ENCODE data around the gene HMGCR. TPM values are rescaled to one million over a fixed set of nuclear protein-coding genes. Genes with fewer than 3 reads are reported as not detected.
"Not testable (repeated sequence)": the region's sequence is repeated elsewhere in the genome, so short reads cannot be mapped to it uniquely, and the experiment has no call there.

Gene HMGCR
- total and polyA plus RNA-seq, 2 experiments from 2014 or later: 72.2 to 331 TPM

DNA sequence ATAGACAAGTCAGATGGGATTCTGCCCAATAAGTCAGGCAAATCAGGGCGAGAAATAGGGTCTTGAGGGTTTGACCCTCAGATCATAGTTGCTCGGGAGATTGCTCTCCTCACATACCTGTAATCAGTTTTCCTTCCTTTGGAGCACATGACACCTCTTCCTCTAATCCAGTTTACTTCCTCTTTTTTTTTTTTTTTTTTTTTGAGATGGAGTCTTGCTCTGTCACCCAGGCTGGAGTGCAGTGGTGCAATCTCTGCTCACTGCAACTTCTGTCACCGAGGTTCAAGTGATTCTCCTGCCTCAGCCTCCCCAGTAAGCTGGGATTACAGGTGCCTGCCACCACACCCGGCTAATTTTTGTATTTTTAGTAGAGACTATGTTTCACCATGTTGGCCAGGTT lies 17.9 kb upstream of the HMGCR start:
- peaks cover 17% of the 10 kb centered on the region for H3K4me1 Mint-ChIP-seq
- not testable (repeated sequence) for H3K27me3 ChIP-seq (ENCODE audit: insufficient read depth); H3K4me3 ChIP-seq; ATAC-seq; H3K4me2 ChIP-seq; H3K36me3 Mint-ChIP-seq (ENCODE audit: low read depth); DNase-seq (ENCODE audit: low spot score); H3K4me3 Mint-ChIP-seq; H3K27me3 Mint-ChIP-seq (ENCODE audit: insufficient read depth, low read depth, poor library complexity); H3K27ac ChIP-seq (ENCODE audit: low read depth); H3K4me1 ChIP-seq (ENCODE audit: insufficient read depth); H3K27ac Mint-ChIP-seq; H3F3A ChIP-seq (replicated peaks; ENCODE audit: low read depth); H4K20me1 ChIP-seq (replicated peaks; ENCODE audit: insufficient read depth); H3K79me2 ChIP-seq (replicated peaks; ENCODE audit: insufficient read depth); H3K9me2 ChIP-seq (ENCODE audit: insufficient read depth); H3K36me3 ChIP-seq (ENCODE audit: insufficient read depth); H3K9me3 Mint-ChIP-seq
- H2AFZ ChIP-seq: peak overlapping the region; percentile 73; the same call in 1 of the 2 replicates

GRCh38 chr5:75319638-75320037 lies 17.4 kb upstream of the HMGCR start:
- no peaks in the 10 kb centered on the region for H3K79me2 ChIP-seq (replicated peaks; ENCODE audit: insufficient read depth)
- no peak overlapping the region for H3K27ac Mint-ChIP-seq
- no peak overlapping the region for H3K4me3 Mint-ChIP-seq
- H3K9me3 Mint-ChIP-seq: no peaks in the 10 kb centered on the region
- no peaks in the 10 kb centered on the region for H3K27me3 ChIP-seq (ENCODE audit: insufficient read depth)
- DNase-seq (ENCODE audit: low spot score) (no peak), ATAC-seq (no peak)
- no peaks in the 10 kb centered on the region for H3K4me1 ChIP-seq (ENCODE audit: insufficient read depth)
- no peak overlapping the region for H3K4me2 ChIP-seq
- no peak overlapping the region for H2AFZ ChIP-seq
- no peaks in the 10 kb centered on the region for H4K20me1 ChIP-seq (replicated peaks; ENCODE audit: insufficient read depth)
- H3K9me2 ChIP-seq (ENCODE audit: insufficient read depth): no peaks in the 10 kb centered on the region
- H3K4me3 ChIP-seq: no peak overlapping the region
- H3K27ac ChIP-seq (ENCODE audit: low read depth): no peak overlapping the region
- peaks cover 17% of the 10 kb centered on the region for H3K4me1 Mint-ChIP-seq
- no peaks in the 10 kb centered on the region for H3K36me3 Mint-ChIP-seq (ENCODE audit: low read depth)
- H3K27me3 Mint-ChIP-seq (ENCODE audit: insufficient read depth, low read depth, poor library complexity): peaks cover 5% of the 10 kb centered on the region
- no peaks in the 10 kb centered on the region for H3K36me3 ChIP-seq (ENCODE audit: insufficient read depth)
- no peaks in the 10 kb centered on the region for H3F3A ChIP-seq (replicated peaks; ENCODE audit: low read depth)
- no peak for TF ChIP-seq STAT1 (IDR thresholded peaks at IDR 0.05; ENCODE audit: unreplicated experiment)
- TF ChIP-seq ETS1 (IDR thresholded peaks at IDR 0.05): no peak
- TF ChIP-seq, protein P1, sequence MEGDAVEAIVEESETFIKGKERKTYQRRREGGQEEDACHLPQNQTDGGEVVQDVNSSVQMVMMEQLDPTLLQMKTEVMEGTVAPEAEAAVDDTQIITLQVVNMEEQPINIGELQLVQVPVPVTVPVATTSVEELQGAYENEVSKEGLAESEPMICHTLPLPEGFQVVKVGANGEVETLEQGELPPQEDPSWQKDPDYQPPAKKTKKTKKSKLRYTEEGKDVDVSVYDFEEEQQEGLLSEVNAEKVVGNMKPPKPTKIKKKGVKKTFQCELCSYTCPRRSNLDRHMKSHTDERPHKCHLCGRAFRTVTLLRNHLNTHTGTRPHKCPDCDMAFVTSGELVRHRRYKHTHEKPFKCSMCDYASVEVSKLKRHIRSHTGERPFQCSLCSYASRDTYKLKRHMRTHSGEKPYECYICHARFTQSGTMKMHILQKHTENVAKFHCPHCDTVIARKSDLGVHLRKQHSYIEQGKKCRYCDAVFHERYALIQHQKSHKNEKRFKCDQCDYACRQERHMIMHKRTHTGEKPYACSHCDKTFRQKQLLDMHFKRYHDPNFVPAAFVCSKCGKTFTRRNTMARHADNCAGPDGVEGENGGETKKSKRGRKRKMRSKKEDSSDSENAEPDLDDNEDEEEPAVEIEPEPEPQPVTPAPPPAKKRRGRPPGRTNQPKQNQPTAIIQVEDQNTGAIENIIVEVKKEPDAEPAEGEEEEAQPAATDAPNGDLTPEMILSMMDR (conservative IDR thresholded peaks at IDR 0.05; ENCODE audit: low read depth in 2 of 2): no peak
- TF ChIP-seq EZH2phosphoT487 (IDR thresholded peaks at IDR 0.05; ENCODE audit: unreplicated experiment): no peak
- TF ChIP-seq ZNF114 (CRISPR knock-in tag; IDR thresholded peaks at IDR 0.05): no peak
- TF ChIP-seq JUNB (IDR thresholded peaks at IDR 0.05; ENCODE audit: unreplicated experiment): no peak
- TF ChIP-seq POLR2AphosphoS5 (IDR thresholded peaks at IDR 0.05; ENCODE audit: low read depth): no peak
- TF ChIP-seq ZNF331 (CRISPR knock-in tag; IDR thresholded peaks at IDR 0.05; ENCODE audit: low read depth): no peak
- no peak for TF ChIP-seq NANOG (IDR thresholded peaks at IDR 0.05; ENCODE audit: borderline replicate concordance)
- no peak for TF ChIP-seq EZH2 (IDR thresholded peaks at IDR 0.05; ENCODE audit: low read depth, unreplicated experiment)
- TF ChIP-seq, protein P2, sequence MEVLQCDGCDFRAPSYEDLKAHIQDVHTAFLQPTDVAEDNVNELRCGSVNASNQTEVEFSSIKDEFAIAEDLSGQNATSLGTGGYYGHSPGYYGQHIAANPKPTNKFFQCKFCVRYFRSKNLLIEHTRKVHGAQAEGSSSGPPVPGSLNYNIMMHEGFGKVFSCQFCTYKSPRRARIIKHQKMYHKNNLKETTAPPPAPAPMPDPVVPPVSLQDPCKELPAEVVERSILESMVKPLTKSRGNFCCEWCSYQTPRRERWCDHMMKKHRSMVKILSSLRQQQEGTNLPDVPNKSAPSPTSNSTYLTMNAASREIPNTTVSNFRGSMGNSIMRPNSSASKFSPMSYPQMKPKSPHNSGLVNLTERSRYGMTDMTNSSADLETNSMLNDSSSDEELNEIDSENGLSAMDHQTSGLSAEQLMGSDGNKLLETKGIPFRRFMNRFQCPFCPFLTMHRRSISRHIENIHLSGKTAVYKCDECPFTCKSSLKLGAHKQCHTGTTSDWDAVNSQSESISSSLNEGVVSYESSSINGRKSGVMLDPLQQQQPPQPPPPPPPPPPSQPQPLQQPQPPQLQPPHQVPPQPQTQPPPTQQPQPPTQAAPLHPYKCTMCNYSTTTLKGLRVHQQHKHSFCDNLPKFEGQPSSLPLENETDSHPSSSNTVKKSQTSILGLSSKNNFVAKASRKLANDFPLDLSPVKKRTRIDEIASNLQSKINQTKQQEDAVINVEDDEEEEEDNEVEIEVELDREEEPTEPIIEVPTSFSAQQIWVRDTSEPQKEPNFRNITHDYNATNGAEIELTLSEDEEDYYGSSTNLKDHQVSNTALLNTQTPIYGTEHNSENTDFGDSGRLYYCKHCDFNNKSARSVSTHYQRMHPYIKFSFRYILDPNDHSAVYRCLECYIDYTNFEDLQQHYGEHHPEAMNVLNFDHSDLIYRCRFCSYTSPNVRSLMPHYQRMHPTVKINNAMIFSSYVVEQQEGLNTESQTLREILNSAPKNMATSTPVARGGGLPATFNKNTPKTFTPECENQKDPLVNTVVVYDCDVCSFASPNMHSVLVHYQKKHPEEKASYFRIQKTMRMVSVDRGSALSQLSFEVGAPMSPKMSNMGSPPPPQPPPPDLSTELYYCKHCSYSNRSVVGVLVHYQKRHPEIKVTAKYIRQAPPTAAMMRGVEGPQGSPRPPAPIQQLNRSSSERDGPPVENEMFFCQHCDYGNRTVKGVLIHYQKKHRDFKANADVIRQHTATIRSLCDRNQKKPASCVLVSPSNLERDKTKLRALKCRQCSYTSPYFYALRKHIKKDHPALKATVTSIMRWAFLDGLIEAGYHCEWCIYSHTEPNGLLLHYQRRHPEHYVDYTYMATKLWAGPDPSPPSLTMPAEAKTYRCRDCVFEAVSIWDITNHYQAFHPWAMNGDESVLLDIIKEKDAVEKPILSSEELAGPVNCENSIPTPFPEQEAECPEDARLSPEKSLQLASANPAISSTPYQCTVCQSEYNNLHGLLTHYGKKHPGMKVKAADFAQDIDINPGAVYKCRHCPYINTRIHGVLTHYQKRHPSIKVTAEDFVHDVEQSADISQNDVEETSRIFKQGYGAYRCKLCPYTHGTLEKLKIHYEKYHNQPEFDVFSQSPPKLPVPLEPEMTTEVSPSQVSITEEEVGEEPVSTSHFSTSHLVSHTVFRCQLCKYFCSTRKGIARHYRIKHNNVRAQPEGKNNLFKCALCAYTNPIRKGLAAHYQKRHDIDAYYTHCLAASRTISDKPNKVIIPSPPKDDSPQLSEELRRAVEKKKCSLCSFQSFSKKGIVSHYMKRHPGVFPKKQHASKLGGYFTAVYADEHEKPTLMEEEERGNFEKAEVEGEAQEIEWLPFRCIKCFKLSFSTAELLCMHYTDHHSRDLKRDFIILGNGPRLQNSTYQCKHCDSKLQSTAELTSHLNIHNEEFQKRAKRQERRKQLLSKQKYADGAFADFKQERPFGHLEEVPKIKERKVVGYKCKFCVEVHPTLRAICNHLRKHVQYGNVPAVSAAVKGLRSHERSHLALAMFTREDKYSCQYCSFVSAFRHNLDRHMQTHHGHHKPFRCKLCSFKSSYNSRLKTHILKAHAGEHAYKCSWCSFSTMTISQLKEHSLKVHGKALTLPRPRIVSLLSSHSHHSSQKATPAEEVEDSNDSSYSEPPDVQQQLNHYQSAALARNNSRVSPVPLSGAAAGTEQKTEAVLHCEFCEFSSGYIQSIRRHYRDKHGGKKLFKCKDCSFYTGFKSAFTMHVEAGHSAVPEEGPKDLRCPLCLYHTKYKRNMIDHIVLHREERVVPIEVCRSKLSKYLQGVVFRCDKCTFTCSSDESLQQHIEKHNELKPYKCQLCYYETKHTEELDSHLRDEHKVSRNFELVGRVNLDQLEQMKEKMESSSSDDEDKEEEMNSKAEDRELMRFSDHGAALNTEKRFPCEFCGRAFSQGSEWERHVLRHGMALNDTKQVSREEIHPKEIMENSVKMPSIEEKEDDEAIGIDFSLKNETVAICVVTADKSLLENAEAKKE (CRISPR knock-in tag; IDR thresholded peaks at IDR 0.05): no peak
- no peak for TF ChIP-seq CREB1 (CRISPR knock-in tag; IDR thresholded peaks at IDR 0.05; ENCODE audit: low read depth)

Data from GM23338 (cell line).